Measurements from ENCODE around the gene MAPKAPK2.

GRCh38 chr1:206772243-206772937 is 87.7 kb downstream of the MAPKAPK2 start, which contains the start of gene IL10:
- TF ChIP-seq CTCF (optimal IDR thresholded peaks at IDR 0.05 in 1 of 3, IDR thresholded peaks at IDR 0.05 in 1 of 3, conservative IDR thresholded peaks at IDR 0.05 in 1 of 3; ENCODE audit: extremely low read depth in 1 of 3, insufficient read depth in 2 of 3, low read length in 3 of 3) (no peak), EZH2 (IDR thresholded peaks at IDR 0.05; ENCODE audit: low read length) (no peak)
